ENCODE data around the gene IMMP2L. TPM values are rescaled to one million over a fixed set of nuclear protein-coding genes. Genes with fewer than 3 reads are reported as not detected.

Gene IMMP2L
- total and polyA plus RNA-seq, 4 donors: 9.2 to 34.7 (median 11.1) TPM

DNA sequence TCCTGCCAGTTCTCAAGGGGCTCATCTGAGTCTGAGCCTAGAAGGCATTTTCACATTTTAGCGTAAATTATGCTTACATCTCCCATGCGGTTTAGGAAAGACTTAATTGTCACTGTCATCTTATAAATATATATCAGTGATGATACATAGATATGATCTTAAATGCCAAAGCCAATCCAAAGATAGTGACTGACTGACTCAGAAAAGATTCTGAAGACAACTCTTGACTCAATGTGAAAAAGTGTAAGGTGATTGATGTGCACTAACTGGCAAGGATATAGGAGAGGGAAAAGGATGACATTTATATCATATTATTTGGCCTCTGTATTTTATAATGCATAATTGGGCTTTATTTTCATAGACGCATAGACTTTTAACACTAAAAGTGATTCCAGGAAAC lies 556.3 kb downstream of the IMMP2L start:
- no peak for DNase-seq
- 61 to 64% methylated on average over 3 of the region's 3 CpGs for WGBS, 2 donors
- Histone ChIP-seq H3K36me3 (ENCODE audit: control insufficient read depth in 4 of 4, insufficient read depth in 4 of 4, low read length in 4 of 4) (no peaks in the 10 kb centered on the region), H3K27me3 (ENCODE audit: control insufficient read depth in 3 of 3, insufficient read depth in 3 of 3, low read length in 2 of 3) (no peaks in the 10 kb centered on the region), H3K9ac (ENCODE audit: insufficient read depth in 1 of 2, low read length in 2 of 2) (no peak overlapping the region), H3K4me3 (no peak overlapping the region), H3K27ac (ENCODE audit: low read depth in 1 of 2, low read length in 1 of 2) (no peak overlapping the region), H3K9me3 (ENCODE audit: control insufficient read depth in 4 of 4, insufficient read depth in 3 of 4, low read length in 3 of 4) (no peaks in the 10 kb centered on the region), H3K4me1 (ENCODE audit: control insufficient read depth in 5 of 5, insufficient read depth in 5 of 5, low read length in 5 of 5) (peaks cover 0 to 2% (median 0%) of the 10 kb centered on the region in 5 donors)
- no peak for ATAC-seq (ENCODE audit: insufficient read depth, low FRiP score)
- TF ChIP-seq, protein P1, sequence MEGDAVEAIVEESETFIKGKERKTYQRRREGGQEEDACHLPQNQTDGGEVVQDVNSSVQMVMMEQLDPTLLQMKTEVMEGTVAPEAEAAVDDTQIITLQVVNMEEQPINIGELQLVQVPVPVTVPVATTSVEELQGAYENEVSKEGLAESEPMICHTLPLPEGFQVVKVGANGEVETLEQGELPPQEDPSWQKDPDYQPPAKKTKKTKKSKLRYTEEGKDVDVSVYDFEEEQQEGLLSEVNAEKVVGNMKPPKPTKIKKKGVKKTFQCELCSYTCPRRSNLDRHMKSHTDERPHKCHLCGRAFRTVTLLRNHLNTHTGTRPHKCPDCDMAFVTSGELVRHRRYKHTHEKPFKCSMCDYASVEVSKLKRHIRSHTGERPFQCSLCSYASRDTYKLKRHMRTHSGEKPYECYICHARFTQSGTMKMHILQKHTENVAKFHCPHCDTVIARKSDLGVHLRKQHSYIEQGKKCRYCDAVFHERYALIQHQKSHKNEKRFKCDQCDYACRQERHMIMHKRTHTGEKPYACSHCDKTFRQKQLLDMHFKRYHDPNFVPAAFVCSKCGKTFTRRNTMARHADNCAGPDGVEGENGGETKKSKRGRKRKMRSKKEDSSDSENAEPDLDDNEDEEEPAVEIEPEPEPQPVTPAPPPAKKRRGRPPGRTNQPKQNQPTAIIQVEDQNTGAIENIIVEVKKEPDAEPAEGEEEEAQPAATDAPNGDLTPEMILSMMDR (IDR thresholded peaks at IDR 0.05; ENCODE audit: control extremely low read depth, extremely low read depth): no peak

GRCh38 chr7:111005445-111005844 lies 556.8 kb downstream of the IMMP2L start:
- H3K9me3 ChIP-seq (ENCODE audit: control insufficient read depth in 4 of 4, insufficient read depth in 3 of 4, low read length in 3 of 4): no peaks in the 10 kb centered on the region
- no peak for DNase-seq
- H3K36me3 ChIP-seq (ENCODE audit: control insufficient read depth in 4 of 4, insufficient read depth in 4 of 4, low read length in 4 of 4): no peaks in the 10 kb centered on the region
- ATAC-seq (ENCODE audit: insufficient read depth, low FRiP score): no peak
- no peak overlapping the region for H3K9ac ChIP-seq (ENCODE audit: insufficient read depth in 1 of 2, low read length in 2 of 2)
- whole genome bisulfite sequencing, 2 donors: 36 to 45% methylated on average over 1 of the region's 1 CpG
- no peak overlapping the region for H3K27ac ChIP-seq (ENCODE audit: low read depth in 1 of 2, low read length in 1 of 2)
- peaks cover 0 to 2% (median 0%) of the 10 kb centered on the region in 5 donors for H3K4me1 ChIP-seq (ENCODE audit: control insufficient read depth in 5 of 5, insufficient read depth in 5 of 5, low read length in 5 of 5)
- no peaks in the 10 kb centered on the region for H3K27me3 ChIP-seq (ENCODE audit: control insufficient read depth in 3 of 3, insufficient read depth in 3 of 3, low read length in 2 of 3)
- TF ChIP-seq, protein P1 (IDR thresholded peaks at IDR 0.05; ENCODE audit: control extremely low read depth, extremely low read depth): no peak
- no peak overlapping the region for H3K4me3 ChIP-seq

DNA sequence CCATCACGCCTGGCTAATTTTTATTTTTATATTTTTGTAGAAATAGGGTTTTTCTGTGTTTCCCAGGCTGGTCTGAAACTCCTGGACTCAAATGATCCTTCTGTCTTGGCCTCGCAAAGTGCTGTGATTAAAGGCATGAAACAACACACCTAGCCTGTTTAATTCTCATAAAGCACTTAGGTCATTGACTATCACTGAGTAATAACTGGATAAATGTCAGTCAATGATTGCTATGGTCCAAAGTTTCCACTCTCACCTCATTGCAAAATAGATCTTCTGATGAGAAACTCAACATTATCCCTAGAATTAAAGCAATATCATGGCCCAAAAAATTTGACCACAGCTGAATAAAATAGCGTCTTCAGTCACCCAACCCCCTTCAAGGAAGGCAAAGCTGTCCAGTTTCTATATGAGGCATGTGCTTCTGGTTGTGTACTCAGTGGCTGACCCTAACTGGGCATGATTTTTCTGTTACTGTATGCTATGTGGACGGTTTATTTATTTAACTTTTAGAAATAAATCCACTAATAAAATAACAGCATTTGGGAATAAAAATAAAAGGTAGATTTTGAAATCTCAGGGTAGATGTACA lies 557.9 kb downstream of the IMMP2L start:
- H3K4me3 ChIP-seq: no peak overlapping the region
- no peaks in the 10 kb centered on the region for H3K9me3 ChIP-seq (ENCODE audit: control insufficient read depth in 4 of 4, insufficient read depth in 3 of 4, low read length in 3 of 4)
- WGBS, 2 donors: 88 to 91% methylated on average over 4 of the region's 4 CpGs
- DNase-seq: no peak
- no peaks in the 10 kb centered on the region for H3K36me3 ChIP-seq (ENCODE audit: control insufficient read depth in 4 of 4, insufficient read depth in 4 of 4, low read length in 4 of 4)
- no peak overlapping the region for H3K9ac ChIP-seq (ENCODE audit: insufficient read depth in 1 of 2, low read length in 2 of 2)
- TF ChIP-seq, protein P1 (IDR thresholded peaks at IDR 0.05; ENCODE audit: control extremely low read depth, extremely low read depth): no peak
- H3K27ac ChIP-seq (ENCODE audit: low read depth in 1 of 2, low read length in 1 of 2): no peak overlapping the region
- ATAC-seq (ENCODE audit: insufficient read depth, low FRiP score): no peak
- H3K4me1 ChIP-seq (ENCODE audit: control insufficient read depth in 5 of 5, insufficient read depth in 5 of 5, low read length in 5 of 5): peaks cover 0 to 2% (median 0%) of the 10 kb centered on the region in 5 donors
- no peaks in the 10 kb centered on the region for H3K27me3 ChIP-seq (ENCODE audit: control insufficient read depth in 3 of 3, insufficient read depth in 3 of 3, low read length in 2 of 3)

- ATAC-seq (ENCODE audit: insufficient read depth, low FRiP score) (no peak), DNase-seq (no peak)
- no peak overlapping the region for H3K4me3 ChIP-seq
- no peaks in the 10 kb centered on the region for H3K36me3 ChIP-seq (ENCODE audit: control insufficient read depth in 4 of 4, insufficient read depth in 4 of 4, low read length in 4 of 4)
- peaks cover 0 to 2% (median 0%) of the 10 kb centered on the region in 5 donors for H3K4me1 ChIP-seq (ENCODE audit: control insufficient read depth in 5 of 5, insufficient read depth in 5 of 5, low read length in 5 of 5)
- TF ChIP-seq, protein P1 (IDR thresholded peaks at IDR 0.05; ENCODE audit: control extremely low read depth, extremely low read depth): no peak
- no peaks in the 10 kb centered on the region for H3K9me3 ChIP-seq (ENCODE audit: control insufficient read depth in 4 of 4, insufficient read depth in 3 of 4, low read length in 3 of 4)
- H3K9ac ChIP-seq (ENCODE audit: insufficient read depth in 1 of 2, low read length in 2 of 2): no peak overlapping the region
- H3K27me3 ChIP-seq (ENCODE audit: control insufficient read depth in 3 of 3, insufficient read depth in 3 of 3, low read length in 2 of 3): no peaks in the 10 kb centered on the region
- no peak overlapping the region for H3K27ac ChIP-seq (ENCODE audit: low read depth in 1 of 2, low read length in 1 of 2)
Measured at GRCh38 chr7:111003883-111004282, 558.4 kb downstream of the IMMP2L start.

Measured in lung (tissue), 12 donors.